PC-3 (cell line): ENCODE measurements around the gene TCP1. TPM values are rescaled to one million over a fixed set of nuclear protein-coding genes. Genes with fewer than 3 reads are reported as not detected.

Experiments
- ATAC-seq: fragments of 200-7000 bp; cut with Tn5 transposase; 2 replicates; pipeline ENCODE4 v1.9.1; 2020; ENCODE audit warnings: mild to moderate bottlenecking, moderate library complexity
- BruUV-seq: library from RNA; stranded (reverse); fragments of 400-500 nt; replicated peaks from 2 replicates; lab custom pipeline; 2021; lab: Mats Ljungman, UMichigan
- CTCF ChIA-PET: fragments of 300-600 bp; sonication (Branson Sonifier 250); formaldehyde crosslinking; loops from one replicate; lab custom pipeline; 2022; ENCODE audit warnings: antibody characterized with exemption; lab: Charles Lee
- POLR2A ChIA-PET: fragments of 300-600 bp; sonication (Branson Sonifier 250); formaldehyde crosslinking; loops from one replicate; lab custom pipeline; 2022; ENCODE audit warnings: antibody characterized with exemption; ENCODE audit not compliant: unreplicated experiment; lab: Charles Lee
- DNase-seq: peaks from one replicate; pipeline ENCODE4 v3.0.0-alpha.2; 2015
- H2AFZ ChIP-seq: fragments of 300-600 bp; sonication (generic); 2 replicates; pipeline ENCODE4 v1.6.0; 2016; ENCODE audit warnings: antibody characterized with exemption, low read length
- H3F3A ChIP-seq: fragments of 300-600 bp; sonication (generic); one replicate; pipeline ENCODE4 v1.6.0; 2017; ENCODE audit warnings: antibody characterized with exemption, low read length, control low read depth, mild to moderate bottlenecking; ENCODE audit not compliant: unreplicated experiment
- H3K27ac ChIP-seq: fragments of 300-600 bp; sonication (generic); 2 replicates; pipeline ENCODE4 v1.5.1; 2016; ENCODE audit warnings: mild to moderate bottlenecking, low read length
- H3K27me3 ChIP-seq: fragments of 300-600 bp; sonication (generic); 2 replicates; pipeline ENCODE4 v1.6.1; 2016; ENCODE audit warnings: low read length, mixed read lengths
- H3K36me3 ChIP-seq: fragments of 300-600 bp; sonication (generic); 2 replicates; pipeline ENCODE4 v1.6.1; 2016; ENCODE audit warnings: low read depth, mixed run types, low read length, mixed read lengths
- H3K4me1 ChIP-seq: fragments of 300-600 bp; sonication (generic); 2 replicates; pipeline ENCODE4 v1.5.1; 2016; ENCODE audit warnings: low read length; ENCODE audit not compliant: insufficient read depth
- H3K4me2 ChIP-seq: fragments of 300-600 bp; sonication (generic); 2 replicates; pipeline ENCODE4 v1.6.0; 2016; ENCODE audit warnings: low read length
- H3K4me3 ChIP-seq: fragments of 300-600 bp; sonication (generic); 2 replicates; pipeline ENCODE4 v1.5.1; 2016; ENCODE audit warnings: mild to moderate bottlenecking, low read length, mixed read lengths
- H3K79me2 ChIP-seq: fragments of 300-600 bp; sonication (generic); 2 replicates; pipeline ENCODE4 v1.6.1; 2017; ENCODE audit warnings: low read length, mixed read lengths
- H3K9ac ChIP-seq: fragments of 300-600 bp; sonication (generic); 2 replicates; pipeline ENCODE4 v1.6.0; 2016; ENCODE audit warnings: mild to moderate bottlenecking, low read length
- H3K9me2 ChIP-seq: fragments of 300-600 bp; sonication (generic); replicated peaks from 2 replicates; pipeline ENCODE4 v1.6.1; 2016; ENCODE audit warnings: mixed run types, low read length, mixed read lengths
- H3K9me3 ChIP-seq: fragments of 300-600 bp; sonication (generic); 2 replicates; pipeline ENCODE4 v1.6.1; 2016; ENCODE audit warnings: low read length, mixed read lengths
- H4K20me1 ChIP-seq: fragments of 300-600 bp; sonication (generic); 2 replicates; pipeline ENCODE4 v1.6.1; 2016; ENCODE audit warnings: low read length, mixed read lengths
- EZH2 ChIP-seq: fragments of 300-600 bp; sonication (generic); IDR thresholded peaks from one replicate; pipeline ENCODE4 v1.6.1; 2017; ENCODE audit warnings: antibody characterized with exemption, mild to moderate bottlenecking, low read length; ENCODE audit not compliant: unreplicated experiment
- EZH2phosphoT487 ChIP-seq: fragments of 300-600 bp; sonication (generic); IDR thresholded peaks from 2 replicates; pipeline ENCODE4 v1.6.1; 2018; ENCODE audit warnings: mild to moderate bottlenecking, antibody characterized with exemption, low read length, borderline replicate concordance
- intact Hi-C: fragments of 100-400 bp; cut with micrococcal nuclease; formaldehyde crosslinking; loops from 2 replicates; pipeline ENCODE4 v1.9.0; 2023
- total RNA-seq: library from RNA; depleted of rRNA; stranded (reverse); fragments of >200 nt; gene quantifications from 2 replicates; pipeline ENCODE4 v1.2.3, GENCODE V29; 2014
- TF ChIP-seq, protein P1 (sequence below): fragments of 300-600 bp; sonication (generic); conservative IDR thresholded peaks from 2 replicates; pipeline ENCODE4 v1.5.1; 2017; ENCODE audit warnings: antibody characterized with exemption, low read depth, mild to moderate bottlenecking, low read length

The TCP1 gene
- total RNA-seq, 1 experiment from 2014 or later, result 280 TPM

GRCh38 chr6:159778542-159779103 is 10.8 kb downstream of the TCP1 start:
- no peak for DNase-seq
- ChIA-PET POLR2A (no interaction called here), CTCF (no interaction called here)
- no peak overlapping the region for H3K9ac ChIP-seq
- no peaks in the 10 kb centered on the region for H3F3A ChIP-seq
- no peaks in the 10 kb centered on the region for H3K9me3 ChIP-seq
- peaks cover 11% of the 10 kb centered on the region; the same call in 1 of the 2 replicates for H3K79me2 ChIP-seq
- H3K9me2 ChIP-seq, result no peaks in the 10 kb centered on the region
- ATAC-seq, result no peak
- TSS peak; percentile 30 for BruUV-seq
- H3K4me2 ChIP-seq, result no peak overlapping the region
- intact Hi-C loops, result no loop called here
- H3K27ac ChIP-seq, result no peak overlapping the region
- no peaks in the 10 kb centered on the region for H3K27me3 ChIP-seq
- no peak overlapping the region for H3K4me3 ChIP-seq
- TF ChIP-seq EZH2, result no peak
- TF ChIP-seq, protein P1, sequence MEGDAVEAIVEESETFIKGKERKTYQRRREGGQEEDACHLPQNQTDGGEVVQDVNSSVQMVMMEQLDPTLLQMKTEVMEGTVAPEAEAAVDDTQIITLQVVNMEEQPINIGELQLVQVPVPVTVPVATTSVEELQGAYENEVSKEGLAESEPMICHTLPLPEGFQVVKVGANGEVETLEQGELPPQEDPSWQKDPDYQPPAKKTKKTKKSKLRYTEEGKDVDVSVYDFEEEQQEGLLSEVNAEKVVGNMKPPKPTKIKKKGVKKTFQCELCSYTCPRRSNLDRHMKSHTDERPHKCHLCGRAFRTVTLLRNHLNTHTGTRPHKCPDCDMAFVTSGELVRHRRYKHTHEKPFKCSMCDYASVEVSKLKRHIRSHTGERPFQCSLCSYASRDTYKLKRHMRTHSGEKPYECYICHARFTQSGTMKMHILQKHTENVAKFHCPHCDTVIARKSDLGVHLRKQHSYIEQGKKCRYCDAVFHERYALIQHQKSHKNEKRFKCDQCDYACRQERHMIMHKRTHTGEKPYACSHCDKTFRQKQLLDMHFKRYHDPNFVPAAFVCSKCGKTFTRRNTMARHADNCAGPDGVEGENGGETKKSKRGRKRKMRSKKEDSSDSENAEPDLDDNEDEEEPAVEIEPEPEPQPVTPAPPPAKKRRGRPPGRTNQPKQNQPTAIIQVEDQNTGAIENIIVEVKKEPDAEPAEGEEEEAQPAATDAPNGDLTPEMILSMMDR, result no peak
- no peak for TF ChIP-seq EZH2phosphoT487
- H2AFZ ChIP-seq, result no peak overlapping the region
- peaks cover 53% of the 10 kb centered on the region for H3K36me3 ChIP-seq
- no peaks in the 10 kb centered on the region for H3K4me1 ChIP-seq
- peaks cover 12% of the 10 kb centered on the region for H4K20me1 ChIP-seq

DNA sequence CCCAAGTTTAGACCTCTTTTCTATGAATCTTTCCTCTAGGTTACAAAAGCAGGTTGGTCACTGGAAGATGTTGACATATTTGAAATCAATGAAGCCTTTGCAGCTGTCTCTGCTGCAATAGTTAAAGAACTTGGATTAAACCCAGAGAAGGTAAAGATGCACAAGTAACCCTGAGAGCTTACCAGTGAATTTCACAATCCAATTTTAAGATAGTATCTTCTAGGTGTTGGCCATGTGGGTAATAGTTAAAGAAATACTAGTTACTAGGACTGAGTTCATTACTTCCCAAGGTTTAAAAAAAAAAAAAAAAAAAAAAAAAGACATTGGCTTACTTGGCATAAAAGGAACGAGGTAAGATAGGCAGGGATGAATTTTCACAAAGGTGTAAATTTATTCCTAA is 11.3 kb downstream of the TCP1 start:
- no TSS peak for BruUV-seq
- TF ChIP-seq EZH2phosphoT487 (no peak), EZH2 (no peak)
- TF ChIP-seq, protein P1, result no peak
- intact Hi-C loops, result no loop called here

GRCh38 chr6:159777240-159777904 is 12.0 kb downstream of the TCP1 start:
- intact Hi-C loops, result no loop called here
- H2AFZ ChIP-seq, result no peak overlapping the region
- H3K27ac ChIP-seq, result no peak overlapping the region
- CTCF ChIA-PET, result no interaction called here
- no peaks in the 10 kb centered on the region for H3K27me3 ChIP-seq
- no peak overlapping the region for H3K9ac ChIP-seq
- no peaks in the 10 kb centered on the region for H3K9me3 ChIP-seq
- H3K9me2 ChIP-seq, result no peaks in the 10 kb centered on the region
- no peaks in the 10 kb centered on the region for H3F3A ChIP-seq
- H4K20me1 ChIP-seq, result 0 out of 2 replicates have a peak, but pooled peaks cover 5% of the 10 kb centered on the region
- ATAC-seq (no peak), DNase-seq (no peak)
- H3K4me3 ChIP-seq, result no peak overlapping the region
- no peak overlapping the region for H3K4me2 ChIP-seq
- BruUV-seq, result no TSS peak
- TF ChIP-seq EZH2 (no peak), EZH2phosphoT487 (no peak)
- TF ChIP-seq, protein P1, result no peak
- no peaks in the 10 kb centered on the region for H3K4me1 ChIP-seq
- POLR2A ChIA-PET, result no interaction called here
- peaks cover 44% of the 10 kb centered on the region for H3K36me3 ChIP-seq
- H3K79me2 ChIP-seq, result 0 out of 2 replicates have a peak, but pooled peaks cover under 1% of the 10 kb centered on the region

More for the DNA sequence above, 11.3 kb downstream of the TCP1 start:
- Histone ChIP-seq H3K4me2 (no peak overlapping the region), H3K27me3 (no peaks in the 10 kb centered on the region), H3K36me3 (peaks cover 51% of the 10 kb centered on the region), H3K27ac (no peak overlapping the region), H3K4me1 (no peaks in the 10 kb centered on the region), H3K79me2 (peaks cover 8% of the 10 kb centered on the region; the same call in 1 of the 2 replicates), H3K9me2 (no peaks in the 10 kb centered on the region), H3K4me3 (no peak overlapping the region), H3K9ac (no peak overlapping the region), H3F3A (no peaks in the 10 kb centered on the region), H4K20me1 (peaks cover 12% of the 10 kb centered on the region), H3K9me3 (no peaks in the 10 kb centered on the region), H2AFZ (no peak overlapping the region)
- no peak for DNase-seq
- ChIA-PET CTCF (no interaction called here), POLR2A (no interaction called here)
- ATAC-seq, result no peak
